HFF-Myc (cell line): ENCODE measurements around the gene TMEM92.

Experiments
- DNase-seq: peaks from one replicate; pipeline ENCODE4 v3.0.0-alpha.2; 2011; ENCODE audit warnings: low read depth; ENCODE audit errors: extremely low read depth
- H3K4me3 ChIP-seq: replicated peaks from 2 replicates; pipeline ENCODE4 v1.5.1; 2011; ENCODE audit warnings: low read depth, mild to moderate bottlenecking, control low read depth, low read length
- TF ChIP-seq, protein P1 (sequence below): IDR thresholded peaks from 2 replicates; pipeline ENCODE4 v1.5.1; 2012; ENCODE audit warnings: mild to moderate bottlenecking, low read depth, low read length, control low read depth; ENCODE audit errors: missing control alignments

TMEM92 gene

DNA sequence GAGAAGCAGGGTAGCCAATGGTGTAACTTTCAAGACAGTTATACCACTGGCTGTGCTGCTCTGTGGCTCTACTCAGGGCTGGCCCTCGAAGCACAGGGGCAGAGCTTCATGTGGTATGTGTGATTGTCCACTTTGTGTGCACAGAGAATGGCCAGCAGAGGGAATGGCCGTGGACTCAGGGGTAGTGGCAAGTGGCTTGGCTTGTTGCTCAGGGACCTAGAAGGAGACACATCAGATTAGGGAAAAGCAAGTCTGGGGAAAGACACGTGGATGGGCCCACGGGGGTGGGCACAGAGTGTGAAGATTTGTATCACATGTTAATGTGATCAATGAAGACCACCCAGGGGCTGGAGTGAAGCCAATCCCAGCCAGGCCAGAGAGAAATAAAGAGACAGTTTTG, 51.6 kb downstream of the TMEM92 start:
- no peak for DNase-seq
- no peak overlapping the region for H3K4me3 ChIP-seq
- TF ChIP-seq, protein P1, sequence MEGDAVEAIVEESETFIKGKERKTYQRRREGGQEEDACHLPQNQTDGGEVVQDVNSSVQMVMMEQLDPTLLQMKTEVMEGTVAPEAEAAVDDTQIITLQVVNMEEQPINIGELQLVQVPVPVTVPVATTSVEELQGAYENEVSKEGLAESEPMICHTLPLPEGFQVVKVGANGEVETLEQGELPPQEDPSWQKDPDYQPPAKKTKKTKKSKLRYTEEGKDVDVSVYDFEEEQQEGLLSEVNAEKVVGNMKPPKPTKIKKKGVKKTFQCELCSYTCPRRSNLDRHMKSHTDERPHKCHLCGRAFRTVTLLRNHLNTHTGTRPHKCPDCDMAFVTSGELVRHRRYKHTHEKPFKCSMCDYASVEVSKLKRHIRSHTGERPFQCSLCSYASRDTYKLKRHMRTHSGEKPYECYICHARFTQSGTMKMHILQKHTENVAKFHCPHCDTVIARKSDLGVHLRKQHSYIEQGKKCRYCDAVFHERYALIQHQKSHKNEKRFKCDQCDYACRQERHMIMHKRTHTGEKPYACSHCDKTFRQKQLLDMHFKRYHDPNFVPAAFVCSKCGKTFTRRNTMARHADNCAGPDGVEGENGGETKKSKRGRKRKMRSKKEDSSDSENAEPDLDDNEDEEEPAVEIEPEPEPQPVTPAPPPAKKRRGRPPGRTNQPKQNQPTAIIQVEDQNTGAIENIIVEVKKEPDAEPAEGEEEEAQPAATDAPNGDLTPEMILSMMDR: no peak

DNA sequence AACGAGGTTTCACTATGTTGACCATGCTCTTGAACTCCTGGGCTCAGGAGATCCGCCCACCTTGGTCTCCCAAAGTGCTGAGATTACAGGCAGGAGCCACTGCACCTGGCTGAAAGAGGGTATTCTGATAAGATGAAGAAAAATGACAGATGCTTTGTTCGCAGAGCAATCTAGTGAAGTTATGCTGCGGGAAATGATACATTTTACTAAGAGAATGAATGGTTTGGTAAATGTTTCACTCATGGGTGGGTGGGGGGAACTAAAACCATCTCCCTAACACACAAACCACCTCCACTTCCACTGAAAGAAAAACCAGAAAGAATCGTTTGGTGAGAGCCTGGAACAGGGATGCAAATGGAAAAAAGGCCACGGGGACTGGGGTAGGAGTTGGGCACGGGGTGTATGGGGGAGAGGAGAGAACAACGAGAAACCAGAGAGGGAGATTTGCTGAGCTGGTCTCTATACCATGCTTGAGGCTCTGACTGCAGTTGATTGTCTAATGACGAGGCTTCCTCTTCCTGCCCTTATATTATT, 52.6 kb downstream of the TMEM92 start:
- no peak for DNase-seq
- H3K4me3 ChIP-seq: no peak overlapping the region
- TF ChIP-seq, protein P1: no peak

DNA sequence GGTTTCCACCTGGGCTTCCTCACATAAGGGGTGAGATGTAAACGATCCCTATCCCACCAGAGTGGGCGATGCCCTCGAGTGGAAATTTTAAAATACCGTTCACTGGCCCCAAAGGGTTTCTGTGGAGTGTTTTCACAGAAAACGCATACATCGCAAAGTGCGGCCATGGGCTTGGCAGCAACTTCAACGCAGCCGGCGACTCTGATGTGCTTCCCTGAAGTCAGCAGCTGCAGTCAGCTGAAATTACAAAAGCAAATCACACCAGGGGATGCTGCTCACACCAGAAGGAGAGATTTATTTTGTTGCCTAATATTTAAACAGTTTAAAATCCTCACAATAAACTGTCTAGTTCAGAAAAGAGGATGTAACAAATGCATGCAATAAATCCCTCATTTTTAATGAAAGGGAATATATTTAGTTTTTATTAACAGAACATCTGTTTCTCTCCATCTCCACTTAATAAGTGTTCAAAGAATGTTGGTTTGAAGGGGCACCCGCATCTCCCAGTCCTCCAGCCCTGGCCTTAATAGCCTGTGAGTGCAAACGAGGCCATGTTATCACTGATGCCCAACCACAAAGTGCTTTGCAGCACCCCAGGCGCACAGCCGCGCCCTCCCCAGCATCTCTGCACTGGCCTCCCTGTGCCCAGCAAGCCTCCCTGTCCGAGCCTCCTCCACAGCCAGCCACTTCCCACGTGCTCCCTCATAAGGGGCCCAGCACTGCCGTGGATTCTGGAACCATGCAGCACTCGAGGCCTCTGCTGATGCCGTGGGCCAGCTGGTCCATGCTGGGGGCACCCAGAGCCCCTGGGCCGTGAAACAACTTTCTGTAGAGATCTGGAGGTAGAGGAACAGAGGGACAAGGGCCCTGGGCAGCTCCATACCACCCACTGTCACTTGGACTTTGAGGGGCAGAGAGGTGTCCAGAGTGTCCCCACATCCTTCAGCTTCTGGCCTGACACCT, 54.4 kb downstream of the TMEM92 start:
- no peak for DNase-seq
- TF ChIP-seq, protein P1: no peak
- no peak overlapping the region for H3K4me3 ChIP-seq

DNA sequence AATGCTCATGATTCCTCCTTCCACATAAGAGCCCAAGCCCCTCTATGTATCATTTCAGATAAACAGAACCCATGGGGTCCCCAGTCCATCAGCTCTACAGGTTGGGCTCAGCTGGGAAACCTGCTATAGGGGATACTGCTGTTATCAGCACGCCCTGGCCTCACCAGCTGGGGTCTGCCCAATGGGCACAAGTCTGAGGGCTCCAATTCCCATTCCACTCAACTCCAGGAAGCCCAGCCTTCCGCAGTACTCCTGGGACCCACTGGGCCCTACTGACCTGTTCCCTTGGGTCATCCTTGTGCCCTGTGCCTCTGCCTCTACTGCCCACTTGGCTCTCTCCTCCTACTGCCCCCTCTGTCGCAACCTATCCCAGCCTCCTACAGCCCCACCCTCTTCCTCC, 55.5 kb downstream of the TMEM92 start:
- H3K4me3 ChIP-seq: no peak overlapping the region
- DNase-seq: no peak
- TF ChIP-seq, protein P1: no peak

DNA sequence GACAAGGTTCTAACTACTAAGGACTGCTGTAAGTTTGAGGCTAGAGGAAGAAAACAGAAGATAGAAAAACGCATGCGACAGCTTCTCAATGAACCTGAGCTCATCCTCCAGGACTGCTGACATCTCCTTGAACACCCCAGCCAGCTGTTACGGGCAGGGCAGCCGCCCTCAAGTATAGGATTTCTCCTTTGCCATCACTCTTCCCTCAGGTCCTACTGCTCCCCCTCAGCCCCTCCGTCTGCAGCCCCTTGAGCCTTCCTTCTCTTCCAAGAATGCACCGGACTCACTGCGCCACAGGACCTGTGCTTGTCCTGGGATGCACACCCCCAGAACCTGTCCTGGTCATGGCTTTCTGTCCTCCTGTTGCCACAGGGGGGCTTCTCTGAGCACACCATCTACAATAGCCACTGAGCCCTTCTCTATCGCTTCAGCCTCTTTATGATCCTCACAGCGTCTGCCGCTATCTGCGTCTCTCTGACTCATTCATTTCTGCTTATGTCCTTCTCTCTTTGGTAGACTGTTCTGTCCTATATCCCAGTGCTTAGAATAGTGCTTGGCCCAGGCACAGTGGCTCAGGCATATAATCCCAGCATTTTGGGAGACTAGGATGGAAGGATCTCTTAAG, 56.0 kb downstream of the TMEM92 start:
- no peak overlapping the region for H3K4me3 ChIP-seq
- DNase-seq: no peak
- TF ChIP-seq, protein P1: no peak
